Measurements from ENCODE around the gene IFI27L1.
A peak's percentile ranks its signal among the peaks of the same experiment; 100 is the strongest.

The IFI27L1 gene

GRCh38 chr14:94079891-94080620 lies 1.1 kb upstream of the IFI27L1 start:
- DNase-seq (ENCODE audit: low read depth): no peak
- no peak for TF ChIP-seq CTCF (IDR thresholded peaks at IDR 0.05; ENCODE audit: control insufficient read depth, extremely low read depth, insufficient read depth)
- peak overlapping the region; percentile 84 for H3K4me3 ChIP-seq (ENCODE audit: low read depth, low read length)

DNA sequence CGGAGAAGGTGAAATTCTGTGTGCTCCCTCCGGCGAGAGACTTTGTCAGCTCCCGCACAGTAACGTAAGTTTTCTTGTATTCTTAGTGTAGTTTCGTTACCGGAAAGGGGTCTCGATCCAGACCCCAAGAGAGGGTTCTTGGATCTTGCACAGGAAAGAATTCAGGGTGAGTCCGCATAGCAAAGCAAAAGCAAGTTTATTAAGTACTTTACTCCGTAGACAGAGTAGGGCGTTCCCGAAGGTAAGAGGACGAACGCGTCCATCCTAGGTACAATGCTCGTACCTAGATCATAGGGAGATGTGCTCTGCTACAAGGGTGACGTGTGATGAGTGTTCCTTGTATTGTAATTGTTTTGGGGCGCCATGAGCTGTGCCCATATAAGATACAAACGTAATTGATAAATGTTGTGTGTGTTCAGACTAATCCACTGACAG lies 293 bp downstream of the IFI27L1 start:
- H3K4me3 ChIP-seq (ENCODE audit: low read depth, low read length): peak overlapping the region; percentile 84
- DNase-seq (ENCODE audit: low read depth): no peak

DNA sequence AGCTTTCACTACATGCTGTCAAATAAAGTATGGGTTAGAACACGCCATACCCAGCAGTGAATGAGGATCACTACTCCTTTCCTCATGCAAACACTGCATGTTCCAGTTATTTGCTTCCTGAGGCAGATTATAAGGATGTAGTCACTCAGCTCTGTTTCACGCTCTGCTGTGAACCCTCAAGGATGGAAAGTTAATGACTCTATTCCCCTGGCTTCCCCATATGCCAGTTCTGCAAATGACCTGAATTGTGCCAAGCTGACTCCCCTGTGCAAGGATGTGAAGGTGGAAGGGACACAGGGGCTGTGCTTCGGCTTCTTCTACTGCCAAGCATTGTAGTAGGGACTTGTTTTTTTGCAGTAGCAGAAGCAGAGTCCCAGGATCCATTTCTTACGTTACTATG lies 6.8 kb downstream of the IFI27L1 start:
- no peak for TF ChIP-seq CTCF (IDR thresholded peaks at IDR 0.05; ENCODE audit: control insufficient read depth, extremely low read depth, insufficient read depth)
- no peak overlapping the region for H3K4me3 ChIP-seq (ENCODE audit: low read depth, low read length)
- DNase-seq (ENCODE audit: low read depth): no peak

More for the DNA sequence above, 293 bp downstream of the IFI27L1 start:
- TF ChIP-seq CTCF (IDR thresholded peaks at IDR 0.05; ENCODE audit: control insufficient read depth, extremely low read depth, insufficient read depth): no peak

GRCh38 chr14:94088516-94088915 lies 7.4 kb downstream of the IFI27L1 start:
- H3K4me3 ChIP-seq (ENCODE audit: low read depth, low read length): no peak overlapping the region
- no peak for TF ChIP-seq CTCF (IDR thresholded peaks at IDR 0.05; ENCODE audit: control insufficient read depth, extremely low read depth, insufficient read depth)
- no peak for DNase-seq (ENCODE audit: low read depth)

- H3K4me3 ChIP-seq (ENCODE audit: low read depth, low read length): no peak overlapping the region
- no peak for DNase-seq (ENCODE audit: low read depth)
- TF ChIP-seq CTCF (IDR thresholded peaks at IDR 0.05; ENCODE audit: control insufficient read depth, extremely low read depth, insufficient read depth): no peak
Measured at GRCh38 chr14:94089479-94089878, 8.4 kb downstream of the IFI27L1 start.

GRCh38 chr14:94093418-94093817 lies 12.3 kb downstream of the IFI27L1 start:
- no peak for TF ChIP-seq CTCF (IDR thresholded peaks at IDR 0.05; ENCODE audit: control insufficient read depth, extremely low read depth, insufficient read depth)
- no peak for DNase-seq (ENCODE audit: low read depth)
- no peak overlapping the region for H3K4me3 ChIP-seq (ENCODE audit: low read depth, low read length)

DNA sequence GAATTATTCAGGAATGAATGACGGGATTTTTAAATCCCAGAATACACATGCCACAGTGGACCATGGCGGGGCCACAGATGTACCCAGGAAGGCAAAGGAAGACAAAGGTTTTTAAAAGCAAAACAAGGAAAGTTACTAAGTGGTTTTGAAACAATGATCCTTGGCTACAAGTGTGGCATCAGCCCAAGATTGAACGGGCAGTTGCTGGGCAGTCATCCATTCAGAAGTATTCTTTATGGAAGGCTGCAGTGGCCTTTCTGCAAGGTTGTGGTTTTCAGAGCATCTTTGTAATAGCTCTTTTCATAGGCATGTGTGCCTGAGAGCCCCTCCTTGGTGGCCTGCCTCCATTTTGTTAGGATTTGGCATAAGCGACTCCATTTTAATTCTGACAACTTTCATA lies 16.0 kb downstream of the IFI27L1 start:
- no peak for TF ChIP-seq CTCF (IDR thresholded peaks at IDR 0.05; ENCODE audit: control insufficient read depth, extremely low read depth, insufficient read depth)
- no peak for DNase-seq (ENCODE audit: low read depth)
- H3K4me3 ChIP-seq (ENCODE audit: low read depth, low read length): no peak overlapping the region

All from LNCaP clone FGC (cell line).